GM21619 (cell line): ENCODE data around the gene TBX4.
"Not testable (repeated sequence)": the region's sequence is repeated elsewhere in the genome, so short reads cannot be mapped to it uniquely, and the experiment has no call there.

Experiments used
- ATAC-seq: cut with Tn5 transposase; IDR thresholded peaks from one replicate; pipeline ENCODE4 v1.9.1; 2021; ENCODE audit not compliant: unreplicated experiment

TBX4 gene

GRCh38 chr17:61427567-61427966, 24.7 kb upstream of the TBX4 start:
- no peak for ATAC-seq

GRCh38 chr17:61429274-61429673, 22.9 kb upstream of the TBX4 start:
- ATAC-seq: no peak

GRCh38 chr17:61429831-61430230, 22.4 kb upstream of the TBX4 start:
- ATAC-seq: not testable (repeated sequence)

GRCh38 chr17:61431594-61432311, 20.5 kb upstream of the TBX4 start:
- no peak for ATAC-seq

- ATAC-seq: no peak
These were observed 15.9 kb upstream of the TBX4 start for GRCh38 chr17:61436273-61436672.

- no peak for ATAC-seq
These were observed 15.1 kb upstream of the TBX4 start for GRCh38 chr17:61436995-61437704.

GRCh38 chr17:61440697-61441096, 11.5 kb upstream of the TBX4 start:
- ATAC-seq: no peak

GRCh38 chr17:61441507-61441906, 10.7 kb upstream of the TBX4 start:
- ATAC-seq: not testable (repeated sequence)

- no peak for ATAC-seq
These were observed 10.0 kb upstream of the TBX4 start for GRCh38 chr17:61442136-61442775.

GRCh38 chr17:61442878-61443474, 9.2 kb upstream of the TBX4 start:
- ATAC-seq: no peak

GRCh38 chr17:61443475-61443882, 8.7 kb upstream of the TBX4 start:
- ATAC-seq: no peak

GRCh38 chr17:61444075-61444474, 8.1 kb upstream of the TBX4 start:
- ATAC-seq: no peak

- ATAC-seq: no peak
These were observed 7.4 kb upstream of the TBX4 start for GRCh38 chr17:61444831-61445230.

GRCh38 chr17:61447358-61447757, 4.9 kb upstream of the TBX4 start:
- ATAC-seq: no peak

- ATAC-seq: no peak
These were observed 4.2 kb upstream of the TBX4 start for GRCh38 chr17:61448042-61448441.

- not testable (repeated sequence) for ATAC-seq
These were observed 3.1 kb upstream of the TBX4 start for GRCh38 chr17:61449140-61449539.

- no peak for ATAC-seq
These were observed 2.2 kb upstream of the TBX4 start for GRCh38 chr17:61449707-61450640.

GRCh38 chr17:61450641-61451537, 1.3 kb upstream of the TBX4 start:
- no peak for ATAC-seq

GRCh38 chr17:61451538-61452300, 503 bp upstream of the TBX4 start:
- ATAC-seq: no peak
